ENCODE results near the gene TNFRSF18. TPM values are rescaled to one million over a fixed set of nuclear protein-coding genes. Genes with fewer than 3 reads are reported as not detected.

The TNFRSF18 gene
- polyA plus RNA-seq, 1 donor (not counting 4 experiments of a cell fraction or from before 2014, with no cell fraction given), result 0.21 TPM

- DNase-seq (ENCODE audit: low read depth, low spot score) (no peak), FAIRE-seq (no peak)
- no peak overlapping the region for H2AFZ ChIP-seq (ENCODE audit: control insufficient read depth, low read length)
- no peak overlapping the region for H3K9ac ChIP-seq (ENCODE audit: control insufficient read depth, extremely low read depth, insufficient read depth, low read length)
- dilution Hi-C loops (cut with MboI; ENCODE audit: extremely low pct_ligation_motif_present, low sequenced_read_pairs), result no loop called here
- H3K9me3 ChIP-seq (ENCODE audit: control insufficient read depth, low read depth, low read length), result no peaks in the 10 kb centered on the region
- H3K4me1 ChIP-seq (ENCODE audit: control insufficient read depth, extremely low read depth, insufficient read depth, low read length), result no peaks in the 10 kb centered on the region
- no peaks in the 10 kb centered on the region for H4K20me1 ChIP-seq (ENCODE audit: control insufficient read depth, extremely low read depth, insufficient read depth, low read length)
- no peak overlapping the region for H3K4me3 ChIP-seq (ENCODE audit: control insufficient read depth in 2 of 3, extremely low read depth in 1 of 3, insufficient read depth in 2 of 3, low read depth in 1 of 3, low read length in 3 of 3)
- no peaks in the 10 kb centered on the region for H3K9me1 ChIP-seq (ENCODE audit: control insufficient read depth, extremely low read depth, insufficient read depth, low read length)
- TF ChIP-seq EZH2 (IDR thresholded peaks at IDR 0.05; ENCODE audit: low read length) (no peak), CTCF (optimal IDR thresholded peaks at IDR 0.05 in 1 of 3, IDR thresholded peaks at IDR 0.05 in 1 of 3, conservative IDR thresholded peaks at IDR 0.05 in 1 of 3; ENCODE audit: extremely low read depth in 1 of 3, insufficient read depth in 2 of 3, low read length in 3 of 3) (no peak)
- peaks cover 7% of the 10 kb centered on the region for H3K27me3 ChIP-seq (ENCODE audit: control insufficient read depth, extremely low read depth, insufficient read depth, low read length)
- H3K27ac ChIP-seq (ENCODE audit: control insufficient read depth, insufficient read depth, low read length), result no peak overlapping the region
- H3K4me2 ChIP-seq (ENCODE audit: control insufficient read depth, extremely low read depth, insufficient read depth, low read depth, low read length), result no peak overlapping the region
- no peaks in the 10 kb centered on the region for H3K79me2 ChIP-seq (ENCODE audit: control insufficient read depth, insufficient read depth, low read length)
- no peaks in the 10 kb centered on the region for H3K36me3 ChIP-seq (ENCODE audit: control insufficient read depth in 2 of 2, extremely low read depth in 1 of 2, insufficient read depth in 2 of 2, low read length in 2 of 2)
These were observed 23.7 kb downstream of the TNFRSF18 start for GRCh38 chr1:1182491-1183220.

GRCh38 chr1:1181938-1182410 lies 24.4 kb downstream of the TNFRSF18 start:
- no peaks in the 10 kb centered on the region for H3K9me1 ChIP-seq (ENCODE audit: control insufficient read depth, extremely low read depth, insufficient read depth, low read length)
- no peaks in the 10 kb centered on the region for H3K9me3 ChIP-seq (ENCODE audit: control insufficient read depth, low read depth, low read length)
- H3K4me1 ChIP-seq (ENCODE audit: control insufficient read depth, extremely low read depth, insufficient read depth, low read length), result no peaks in the 10 kb centered on the region
- H3K79me2 ChIP-seq (ENCODE audit: control insufficient read depth, insufficient read depth, low read length), result no peaks in the 10 kb centered on the region
- FAIRE-seq, result no peak
- H2AFZ ChIP-seq (ENCODE audit: control insufficient read depth, low read length), result no peak overlapping the region
- no peak overlapping the region for H3K27ac ChIP-seq (ENCODE audit: control insufficient read depth, insufficient read depth, low read length)
- DNase-seq (ENCODE audit: low read depth, low spot score), result no peak
- H3K27me3 ChIP-seq (ENCODE audit: control insufficient read depth, extremely low read depth, insufficient read depth, low read length), result peaks cover 7% of the 10 kb centered on the region
- H3K36me3 ChIP-seq (ENCODE audit: control insufficient read depth in 2 of 2, extremely low read depth in 1 of 2, insufficient read depth in 2 of 2, low read length in 2 of 2), result no peaks in the 10 kb centered on the region
- H4K20me1 ChIP-seq (ENCODE audit: control insufficient read depth, extremely low read depth, insufficient read depth, low read length), result no peaks in the 10 kb centered on the region
- no peak overlapping the region for H3K4me3 ChIP-seq (ENCODE audit: control insufficient read depth in 2 of 3, extremely low read depth in 1 of 3, insufficient read depth in 2 of 3, low read depth in 1 of 3, low read length in 3 of 3)
- H3K9ac ChIP-seq (ENCODE audit: control insufficient read depth, extremely low read depth, insufficient read depth, low read length), result no peak overlapping the region
- TF ChIP-seq EZH2 (IDR thresholded peaks at IDR 0.05; ENCODE audit: low read length), result no peak
- TF ChIP-seq CTCF (optimal IDR thresholded peaks at IDR 0.05 in 1 of 3, IDR thresholded peaks at IDR 0.05 in 1 of 3, conservative IDR thresholded peaks at IDR 0.05 in 1 of 3; ENCODE audit: extremely low read depth in 1 of 3, insufficient read depth in 2 of 3, low read length in 3 of 3), result no peak
- H3K4me2 ChIP-seq (ENCODE audit: control insufficient read depth, extremely low read depth, insufficient read depth, low read depth, low read length), result no peak overlapping the region
- dilution Hi-C loops (cut with MboI; ENCODE audit: extremely low pct_ligation_motif_present, low sequenced_read_pairs), result no loop called here

Data from keratinocyte (primary cell).